HepG2 (cell line): ENCODE measurements around the gene AP2B1.

Experiments used
- JUNB ChIP-seq: sonication (generic); formaldehyde crosslinking; IDR thresholded peaks from 2 replicates; pipeline ENCODE4 v1.8.0; 2022; ENCODE audit warnings: missing genetic modification reagents, mild to moderate bottlenecking, borderline replicate concordance
- RBFOX2 ChIP-seq: fragments of 200-400 bp; formaldehyde crosslinking; IDR thresholded peaks from 2 replicates; pipeline ENCODE4 v1.6.1; 2017; ENCODE audit warnings: low read depth, mild to moderate bottlenecking, low read length
- ZZZ3 ChIP-seq: sonication (generic); formaldehyde crosslinking; IDR thresholded peaks from 2 replicates; pipeline ENCODE4 v1.4.0; 2020; ENCODE audit warnings: missing genetic modification reagents, mild to moderate bottlenecking, borderline replicate concordance
- TF ChIP-seq, protein P1 (sequence below): sonication (generic); formaldehyde crosslinking; IDR thresholded peaks from 2 replicates; pipeline ENCODE4 v1.5.1; 2020; ENCODE audit warnings: mild to moderate bottlenecking, missing genetic modification reagents, moderate library complexity
- TF ChIP-seq, protein P2 (sequence below): sonication (generic); formaldehyde crosslinking; IDR thresholded peaks from 2 replicates; pipeline ENCODE4 v1.8.0; 2022; ENCODE audit warnings: missing genetic modification reagents, mild to moderate bottlenecking, inconsistent platforms, borderline replicate concordance
- TF ChIP-seq, protein P3 (sequence below): sonication (generic); formaldehyde crosslinking; IDR thresholded peaks from 2 replicates; pipeline ENCODE4 v1.4.0; 2020; ENCODE audit warnings: mild to moderate bottlenecking, missing genetic modification reagents

DNA sequence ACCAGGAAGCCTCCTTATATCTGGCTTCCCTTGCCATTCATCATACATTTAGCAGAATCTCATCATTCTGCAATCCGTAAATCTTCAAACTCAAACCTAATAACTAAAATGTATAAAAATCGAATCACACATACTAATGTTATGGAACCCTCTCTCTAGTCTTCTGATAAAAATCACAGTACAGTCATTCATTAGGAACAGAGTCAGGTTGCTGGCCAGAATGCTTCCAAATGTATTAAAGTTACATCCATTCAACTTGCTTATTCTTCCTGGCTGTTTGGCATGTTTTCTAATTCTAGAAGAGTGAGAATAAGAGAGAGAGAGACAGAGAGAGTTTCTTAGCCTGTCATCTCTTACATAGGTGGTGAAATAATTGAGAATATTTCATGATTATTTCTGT, 127.9 kb downstream of the AP2B1 start:
- TF ChIP-seq JUNB (CRISPR knock-in tag) = no peak
- TF ChIP-seq, protein P1, sequence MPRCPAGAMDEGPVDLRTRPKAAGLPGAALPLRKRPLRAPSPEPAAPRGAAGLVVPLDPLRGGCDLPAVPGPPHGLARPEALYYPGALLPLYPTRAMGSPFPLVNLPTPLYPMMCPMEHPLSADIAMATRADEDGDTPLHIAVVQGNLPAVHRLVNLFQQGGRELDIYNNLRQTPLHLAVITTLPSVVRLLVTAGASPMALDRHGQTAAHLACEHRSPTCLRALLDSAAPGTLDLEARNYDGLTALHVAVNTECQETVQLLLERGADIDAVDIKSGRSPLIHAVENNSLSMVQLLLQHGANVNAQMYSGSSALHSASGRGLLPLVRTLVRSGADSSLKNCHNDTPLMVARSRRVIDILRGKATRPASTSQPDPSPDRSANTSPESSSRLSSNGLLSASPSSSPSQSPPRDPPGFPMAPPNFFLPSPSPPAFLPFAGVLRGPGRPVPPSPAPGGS (CRISPR knock-in tag) = no peak
- TF ChIP-seq RBFOX2 = no peak
- TF ChIP-seq, protein P2, sequence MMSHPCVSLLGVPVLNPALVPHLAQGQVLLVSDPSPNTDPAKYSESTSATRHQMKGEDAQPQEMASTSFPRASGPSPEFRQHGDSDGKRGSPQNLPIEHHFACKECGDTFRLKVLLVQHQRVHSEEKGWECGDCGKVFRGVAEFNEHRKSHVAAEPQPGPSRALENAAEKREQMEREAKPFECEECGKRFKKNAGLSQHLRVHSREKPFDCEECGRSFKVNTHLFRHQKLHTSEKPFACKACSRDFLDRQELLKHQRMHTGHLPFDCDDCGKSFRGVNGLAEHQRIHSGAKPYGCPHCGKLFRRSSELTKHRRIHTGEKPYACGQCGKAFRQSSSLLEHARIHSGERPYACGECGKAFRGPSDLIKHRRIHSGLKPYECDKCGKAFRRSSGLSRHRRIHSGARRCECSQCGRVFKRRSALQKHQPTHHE (CRISPR knock-in tag) = no peak
- no peak for TF ChIP-seq ZZZ3 (CRISPR knock-in tag)
- TF ChIP-seq, protein P3, sequence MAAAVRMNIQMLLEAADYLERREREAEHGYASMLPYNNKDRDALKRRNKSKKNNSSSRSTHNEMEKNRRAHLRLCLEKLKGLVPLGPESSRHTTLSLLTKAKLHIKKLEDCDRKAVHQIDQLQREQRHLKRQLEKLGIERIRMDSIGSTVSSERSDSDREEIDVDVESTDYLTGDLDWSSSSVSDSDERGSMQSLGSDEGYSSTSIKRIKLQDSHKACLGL (CRISPR knock-in tag) = no peak
